ENCODE measurements around the gene CREB5.

CREB5 gene

DNA sequence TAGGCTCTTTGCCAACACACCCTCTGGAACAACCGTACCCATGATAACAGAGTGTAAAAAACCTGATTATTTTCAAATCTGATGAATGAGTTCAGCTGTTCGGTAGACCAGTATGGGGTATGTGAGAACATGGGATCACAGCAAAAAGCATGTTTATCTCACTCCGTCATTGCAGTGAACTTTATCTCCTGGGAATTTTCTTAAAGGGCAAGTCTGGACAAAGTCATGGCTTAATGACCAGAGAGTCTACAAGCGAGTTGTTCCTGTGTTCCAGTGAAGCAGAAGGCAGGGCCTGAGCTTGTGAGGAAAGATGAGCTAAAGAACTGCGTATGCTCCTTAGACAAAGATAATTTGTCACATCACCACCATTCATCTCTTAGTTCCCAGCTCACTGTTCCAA, 326.1 kb downstream of the CREB5 start:
- DNase-seq = no peak
- no peaks in the 10 kb centered on the region for H3K9me3 ChIP-seq (ENCODE audit: severe bottlenecking)
- TF ChIP-seq, protein P1, sequence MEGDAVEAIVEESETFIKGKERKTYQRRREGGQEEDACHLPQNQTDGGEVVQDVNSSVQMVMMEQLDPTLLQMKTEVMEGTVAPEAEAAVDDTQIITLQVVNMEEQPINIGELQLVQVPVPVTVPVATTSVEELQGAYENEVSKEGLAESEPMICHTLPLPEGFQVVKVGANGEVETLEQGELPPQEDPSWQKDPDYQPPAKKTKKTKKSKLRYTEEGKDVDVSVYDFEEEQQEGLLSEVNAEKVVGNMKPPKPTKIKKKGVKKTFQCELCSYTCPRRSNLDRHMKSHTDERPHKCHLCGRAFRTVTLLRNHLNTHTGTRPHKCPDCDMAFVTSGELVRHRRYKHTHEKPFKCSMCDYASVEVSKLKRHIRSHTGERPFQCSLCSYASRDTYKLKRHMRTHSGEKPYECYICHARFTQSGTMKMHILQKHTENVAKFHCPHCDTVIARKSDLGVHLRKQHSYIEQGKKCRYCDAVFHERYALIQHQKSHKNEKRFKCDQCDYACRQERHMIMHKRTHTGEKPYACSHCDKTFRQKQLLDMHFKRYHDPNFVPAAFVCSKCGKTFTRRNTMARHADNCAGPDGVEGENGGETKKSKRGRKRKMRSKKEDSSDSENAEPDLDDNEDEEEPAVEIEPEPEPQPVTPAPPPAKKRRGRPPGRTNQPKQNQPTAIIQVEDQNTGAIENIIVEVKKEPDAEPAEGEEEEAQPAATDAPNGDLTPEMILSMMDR (IDR thresholded peaks at IDR 0.05; ENCODE audit: low read depth, low read length) = no peak
- no peaks in the 10 kb centered on the region for H3K36me3 ChIP-seq
- no peak overlapping the region for H3K27ac ChIP-seq
- H3K4me3 ChIP-seq (ENCODE audit: low read depth, low read length) = no peak overlapping the region
- peaks cover 14% of the 10 kb centered on the region for H3K27me3 ChIP-seq (ENCODE audit: insufficient read depth, low read depth, severe bottlenecking)

- DNase-seq = no peak
- Histone ChIP-seq H3K36me3 (no peaks in the 10 kb centered on the region), H3K27ac (no peak overlapping the region), H3K4me3 (ENCODE audit: low read depth, low read length) (no peak overlapping the region), H3K9me3 (ENCODE audit: severe bottlenecking) (no peaks in the 10 kb centered on the region), H3K27me3 (ENCODE audit: insufficient read depth, low read depth, severe bottlenecking) (peaks cover 12% of the 10 kb centered on the region)
- TF ChIP-seq, protein P1 (IDR thresholded peaks at IDR 0.05; ENCODE audit: low read depth, low read length) = no peak
Measured at GRCh38 chr7:28739128-28739527, 326.8 kb downstream of the CREB5 start.

GRCh38 chr7:28739826-28740225, 327.5 kb downstream of the CREB5 start:
- no peaks in the 10 kb centered on the region for H3K9me3 ChIP-seq (ENCODE audit: severe bottlenecking)
- TF ChIP-seq, protein P1 (IDR thresholded peaks at IDR 0.05; ENCODE audit: low read depth, low read length) = no peak
- H3K4me3 ChIP-seq (ENCODE audit: low read depth, low read length) = no peak overlapping the region
- H3K36me3 ChIP-seq = no peaks in the 10 kb centered on the region
- no peak for DNase-seq
- peaks cover 12% of the 10 kb centered on the region for H3K27me3 ChIP-seq (ENCODE audit: insufficient read depth, low read depth, severe bottlenecking)
- H3K27ac ChIP-seq = no peak overlapping the region

GRCh38 chr7:28744951-28745350, 332.6 kb downstream of the CREB5 start:
- Histone ChIP-seq H3K36me3 (no peaks in the 10 kb centered on the region), H3K27me3 (ENCODE audit: insufficient read depth, low read depth, severe bottlenecking) (peaks cover 41% of the 10 kb centered on the region), H3K4me3 (ENCODE audit: low read depth, low read length) (no peak overlapping the region), H3K27ac (no peak overlapping the region), H3K9me3 (ENCODE audit: severe bottlenecking) (no peaks in the 10 kb centered on the region)
- TF ChIP-seq, protein P1 (IDR thresholded peaks at IDR 0.05; ENCODE audit: low read depth, low read length) = no peak
- DNase-seq = no peak

DNA sequence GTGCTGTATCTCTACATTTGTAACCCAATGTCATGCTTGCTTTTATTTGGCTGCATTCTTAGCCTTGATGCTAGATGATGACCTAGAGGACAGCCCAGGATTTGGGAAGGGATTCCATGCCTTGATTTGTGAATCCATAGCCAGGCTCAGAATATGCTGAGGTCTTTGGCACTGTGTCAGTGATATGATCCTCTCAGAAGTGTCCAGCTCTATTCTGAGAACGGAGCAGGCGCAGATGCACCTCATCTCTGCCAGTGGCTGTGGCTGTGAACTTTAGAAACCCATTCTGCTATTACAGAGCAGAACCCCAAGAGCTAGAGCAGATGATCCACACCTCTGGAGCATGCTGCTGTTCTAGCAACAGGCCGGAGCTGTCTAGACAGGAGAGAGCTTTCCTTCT, 333.0 kb downstream of the CREB5 start:
- no peak overlapping the region for H3K27ac ChIP-seq
- no peak for DNase-seq
- TF ChIP-seq, protein P1 (IDR thresholded peaks at IDR 0.05; ENCODE audit: low read depth, low read length) = no peak
- H3K27me3 ChIP-seq (ENCODE audit: insufficient read depth, low read depth, severe bottlenecking) = peaks cover 45% of the 10 kb centered on the region
- no peak overlapping the region for H3K4me3 ChIP-seq (ENCODE audit: low read depth, low read length)
- H3K9me3 ChIP-seq (ENCODE audit: severe bottlenecking) = no peaks in the 10 kb centered on the region
- no peaks in the 10 kb centered on the region for H3K36me3 ChIP-seq

- TF ChIP-seq, protein P1 (IDR thresholded peaks at IDR 0.05; ENCODE audit: low read depth, low read length) = no peak
- DNase-seq = no peak
- no peak overlapping the region for H3K4me3 ChIP-seq (ENCODE audit: low read depth, low read length)
- H3K27me3 ChIP-seq (ENCODE audit: insufficient read depth, low read depth, severe bottlenecking) = peaks cover 60% of the 10 kb centered on the region
- H3K9me3 ChIP-seq (ENCODE audit: severe bottlenecking) = no peaks in the 10 kb centered on the region
- no peaks in the 10 kb centered on the region for H3K36me3 ChIP-seq
- H3K27ac ChIP-seq = no peak overlapping the region
Measured at GRCh38 chr7:28747404-28747803, 335.1 kb downstream of the CREB5 start.
